ENCODE results near the gene LAIR2.
"Not testable (repeated sequence)": the region's sequence is repeated elsewhere in the genome, so short reads cannot be mapped to it uniquely, and the experiment has no call there.

LAIR2 gene

DNA sequence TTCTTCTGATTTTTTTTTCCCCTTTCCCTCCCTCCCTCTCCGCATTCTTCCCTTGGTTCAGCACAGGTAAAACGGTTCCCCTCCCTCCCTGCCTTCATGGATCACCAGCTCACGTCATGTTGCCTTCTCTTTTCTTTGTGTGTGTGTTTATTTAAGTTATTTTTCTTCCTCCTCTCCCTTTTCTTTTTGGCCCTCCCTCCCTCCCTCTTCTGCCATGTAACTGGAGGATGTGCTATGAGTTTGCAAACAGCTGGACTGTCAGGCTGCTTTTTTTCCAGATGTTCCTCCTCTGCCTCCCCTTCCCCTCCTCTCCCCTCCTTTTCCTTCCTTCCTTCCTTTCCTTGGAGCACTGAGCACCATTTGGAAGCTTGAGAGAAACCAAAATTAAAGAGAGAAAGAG, 41.0 kb upstream of the LAIR2 start:
- DNase-seq (ENCODE audit: insufficient read length, low spot score) (no peak), FAIRE-seq (no peak)
- TF ChIP-seq POLR2A (IDR thresholded peaks at IDR 0.05; ENCODE audit: low read depth, low read length) = no peak

- no peak for TF ChIP-seq POLR2A (IDR thresholded peaks at IDR 0.05; ENCODE audit: low read depth, low read length)
- DNase-seq (ENCODE audit: insufficient read length, low spot score) = no peak
- no peak for FAIRE-seq
Measured at GRCh38 chr19:54462047-54462654, 40.5 kb upstream of the LAIR2 start.

DNA sequence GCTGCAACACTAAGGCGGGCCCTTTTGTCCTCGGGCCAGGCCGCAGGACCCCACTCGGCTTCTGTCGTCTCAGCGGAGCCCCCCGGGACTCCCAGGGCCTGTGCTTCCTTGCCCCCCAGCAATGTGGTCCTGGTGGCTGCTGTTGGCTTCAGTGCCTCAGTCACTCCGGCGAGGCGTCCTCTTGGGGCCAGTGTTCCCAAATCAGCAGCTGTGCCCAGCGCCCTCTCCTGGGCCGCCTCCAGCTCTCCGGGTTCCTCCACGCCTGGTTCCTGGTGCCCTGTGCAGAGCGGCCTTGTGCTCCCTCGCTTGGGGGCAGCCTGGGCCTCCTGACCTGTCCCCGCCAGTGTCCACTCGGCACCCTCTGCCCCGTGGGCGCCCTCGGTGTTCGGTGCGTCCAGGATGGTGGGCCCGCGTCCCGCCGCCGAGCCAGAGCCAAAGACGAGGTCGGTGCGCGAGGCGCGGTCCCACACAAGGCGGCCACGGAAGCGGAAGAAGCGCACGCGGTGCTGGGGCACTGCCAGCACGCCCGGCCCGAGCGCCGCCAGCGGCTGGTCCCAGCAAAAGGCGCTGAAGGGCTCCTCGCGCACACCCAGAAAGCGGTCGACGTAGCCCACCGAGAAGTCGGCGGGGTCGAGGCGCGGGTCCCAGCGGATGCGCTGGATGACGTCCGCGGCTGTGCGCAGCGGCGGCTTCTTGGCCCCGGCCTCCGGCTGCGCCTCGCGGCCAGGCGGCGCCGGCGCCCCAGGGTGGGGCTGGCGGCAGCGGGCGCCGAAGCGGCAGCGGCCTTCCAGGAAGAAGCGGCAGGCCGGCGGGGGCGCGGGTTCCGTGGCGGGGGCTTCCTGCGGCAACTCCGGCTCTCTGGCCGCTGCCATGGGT, 39.7 kb upstream of the LAIR2 start:
- no peak for TF ChIP-seq POLR2A (IDR thresholded peaks at IDR 0.05; ENCODE audit: low read depth, low read length)
- no peak for FAIRE-seq
- DNase-seq (ENCODE audit: insufficient read length, low spot score) = no peak

DNA sequence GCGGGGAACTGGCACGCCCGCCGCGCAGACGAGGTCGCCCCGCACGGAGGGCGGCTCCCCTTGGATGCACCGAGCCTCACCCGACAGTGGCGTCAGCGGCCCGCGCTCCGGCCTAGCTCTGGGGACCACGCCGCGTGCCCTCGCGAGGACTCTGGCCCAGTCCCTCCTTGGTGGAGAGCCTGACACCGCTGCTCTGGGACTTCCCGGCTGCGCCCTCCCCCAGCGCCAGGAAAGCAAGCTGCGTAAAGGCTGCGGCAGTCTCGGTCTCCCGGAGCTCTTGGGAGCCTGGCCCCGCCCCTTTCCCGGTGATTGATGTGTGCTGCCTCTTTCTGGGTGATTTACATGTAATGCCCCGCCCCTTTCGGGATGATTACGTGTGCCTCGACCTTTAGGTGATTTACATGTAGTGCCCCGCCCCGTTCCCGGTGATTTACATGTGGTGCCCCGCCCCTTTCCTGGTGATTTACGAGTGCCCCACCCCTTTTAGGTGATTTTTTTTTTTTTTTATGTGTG, 39.0 kb upstream of the LAIR2 start, which contains the start of gene LENG9:
Gene LENG9, minus strand, starts transcription at position 248 of the 513 bp plus-strand sequence. CDS start 252 bp downstream, outside the sequence.
- FAIRE-seq = no peak
- TF ChIP-seq POLR2A (IDR thresholded peaks at IDR 0.05; ENCODE audit: low read depth, low read length) = no peak; the same call in 1 of the 2 replicates
- peak; percentile 93 for DNase-seq (ENCODE audit: insufficient read length, low spot score)

DNA sequence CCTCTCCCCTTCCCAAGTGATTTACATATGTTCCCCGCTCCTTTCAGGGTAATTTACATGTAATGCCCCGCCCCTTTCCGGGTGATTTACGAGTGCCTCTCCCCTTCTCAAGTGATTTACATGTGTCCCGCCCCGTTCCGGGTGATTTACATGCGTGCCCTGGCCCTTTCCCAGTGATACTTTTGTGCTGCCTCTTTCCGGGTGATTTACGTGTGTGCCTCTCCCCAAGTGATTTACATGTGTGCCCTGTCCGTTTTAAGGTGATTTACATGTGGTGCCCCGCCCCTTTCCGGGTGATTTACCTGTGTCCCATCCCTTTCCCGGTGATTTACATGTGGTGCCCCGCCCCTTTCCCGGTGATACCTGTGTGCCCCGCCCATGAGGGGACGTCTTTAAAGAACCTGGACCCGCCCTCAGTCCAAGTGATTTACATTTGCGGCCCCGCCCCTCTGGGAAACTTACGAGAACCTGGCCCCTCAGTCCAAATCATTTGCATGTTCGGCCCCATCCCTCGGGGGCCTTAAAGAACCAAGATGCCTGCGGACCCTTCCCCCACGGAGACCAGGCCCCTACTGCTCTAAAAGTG, 38.5 kb upstream of the LAIR2 start:
- peak; percentile 94 for DNase-seq (ENCODE audit: insufficient read length, low spot score)
- peak; percentile 6 for FAIRE-seq
- TF ChIP-seq POLR2A (IDR thresholded peaks at IDR 0.05; ENCODE audit: low read depth, low read length) = no peak

DNA sequence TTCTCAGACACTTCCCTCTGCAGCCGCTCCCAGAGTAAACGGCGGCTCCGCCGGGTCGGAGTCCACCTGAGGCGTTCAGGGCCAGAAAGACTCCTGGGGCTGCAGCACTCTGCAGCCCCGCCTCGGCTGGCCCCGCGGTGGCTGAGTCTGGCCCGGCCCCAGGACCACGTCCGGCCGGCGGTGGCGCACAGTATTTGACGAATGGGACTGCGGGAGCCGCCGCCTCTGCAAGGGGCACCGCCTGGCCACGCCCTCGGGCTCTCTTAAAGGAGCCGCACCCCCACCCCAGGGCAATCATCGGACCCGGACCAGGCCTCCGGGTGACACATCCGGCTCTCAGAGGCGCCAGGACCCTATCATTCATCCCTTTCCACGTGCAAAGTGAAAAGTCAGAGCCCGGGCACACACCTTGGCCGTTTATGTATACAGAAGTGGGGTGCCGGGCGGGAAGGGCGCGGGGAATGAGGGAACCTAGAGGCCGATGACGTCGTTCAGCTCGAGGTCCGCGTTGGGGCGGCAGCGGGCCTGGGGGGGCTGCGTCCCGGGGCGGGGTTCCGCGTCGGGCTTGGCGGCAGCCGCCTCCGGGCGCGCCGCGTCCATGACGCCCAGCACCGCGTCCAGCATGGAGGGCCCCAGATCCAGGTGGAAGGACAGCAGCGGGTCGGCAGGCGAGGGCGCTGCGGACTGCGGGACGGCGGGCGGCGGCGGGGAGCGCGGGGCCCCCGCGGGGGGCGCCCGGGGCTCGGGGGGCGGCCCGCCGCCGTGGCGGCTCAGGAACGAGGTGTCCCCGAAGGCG, 37.8 kb upstream of the LAIR2 start:
- peak; percentile 61 for TF ChIP-seq POLR2A (IDR thresholded peaks at IDR 0.05; ENCODE audit: low read depth, low read length)
- FAIRE-seq (no peak), DNase-seq (ENCODE audit: insufficient read length, low spot score) (peak; percentile 100)

DNA sequence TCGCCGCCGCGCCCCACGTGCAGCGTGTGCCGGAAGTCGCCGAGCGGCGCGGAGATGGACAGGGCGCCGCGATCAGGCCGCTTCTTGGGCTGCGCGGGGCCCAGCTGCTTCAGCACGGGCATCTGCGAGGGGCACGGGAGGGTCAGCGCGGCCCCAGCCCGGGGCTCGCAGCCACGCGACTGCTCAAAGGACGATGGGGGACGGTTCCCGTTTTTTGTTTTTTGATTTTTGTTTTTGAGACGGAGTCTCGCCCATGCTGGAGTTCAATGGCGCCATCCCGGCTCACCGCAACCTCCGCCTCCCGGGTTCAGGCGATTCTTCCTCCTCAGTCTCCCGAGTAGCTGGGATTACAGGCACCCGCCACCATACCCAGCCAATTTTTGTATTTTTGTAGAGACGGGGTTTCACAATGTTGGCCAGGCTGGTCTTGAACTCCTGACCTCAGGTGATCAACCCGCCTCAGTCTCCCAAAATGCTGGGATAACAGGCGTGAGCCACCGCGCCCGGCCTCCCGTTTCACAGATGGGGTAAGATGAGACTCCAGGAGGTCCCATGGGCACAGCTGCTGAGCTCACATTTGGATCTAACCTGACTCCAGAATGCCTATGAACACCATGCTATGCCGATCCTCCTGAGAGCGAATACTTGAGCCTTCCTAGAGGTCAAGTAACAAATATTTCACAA, 37.1 kb upstream of the LAIR2 start:
- FAIRE-seq (no peak), DNase-seq (ENCODE audit: insufficient read length, low spot score) (no peak)
- TF ChIP-seq POLR2A (IDR thresholded peaks at IDR 0.05; ENCODE audit: low read depth, low read length) = no peak

- not testable (repeated sequence) for DNase-seq (ENCODE audit: insufficient read length, low spot score); FAIRE-seq
Measured at GRCh38 chr19:54466110-54466480, 36.5 kb upstream of the LAIR2 start.

- no peak for DNase-seq (ENCODE audit: insufficient read length, low spot score)
- no peak for FAIRE-seq
- TF ChIP-seq POLR2A (IDR thresholded peaks at IDR 0.05; ENCODE audit: low read depth, low read length) = no peak
Measured at GRCh38 chr19:54469496-54469934, 33.1 kb upstream of the LAIR2 start.

DNA sequence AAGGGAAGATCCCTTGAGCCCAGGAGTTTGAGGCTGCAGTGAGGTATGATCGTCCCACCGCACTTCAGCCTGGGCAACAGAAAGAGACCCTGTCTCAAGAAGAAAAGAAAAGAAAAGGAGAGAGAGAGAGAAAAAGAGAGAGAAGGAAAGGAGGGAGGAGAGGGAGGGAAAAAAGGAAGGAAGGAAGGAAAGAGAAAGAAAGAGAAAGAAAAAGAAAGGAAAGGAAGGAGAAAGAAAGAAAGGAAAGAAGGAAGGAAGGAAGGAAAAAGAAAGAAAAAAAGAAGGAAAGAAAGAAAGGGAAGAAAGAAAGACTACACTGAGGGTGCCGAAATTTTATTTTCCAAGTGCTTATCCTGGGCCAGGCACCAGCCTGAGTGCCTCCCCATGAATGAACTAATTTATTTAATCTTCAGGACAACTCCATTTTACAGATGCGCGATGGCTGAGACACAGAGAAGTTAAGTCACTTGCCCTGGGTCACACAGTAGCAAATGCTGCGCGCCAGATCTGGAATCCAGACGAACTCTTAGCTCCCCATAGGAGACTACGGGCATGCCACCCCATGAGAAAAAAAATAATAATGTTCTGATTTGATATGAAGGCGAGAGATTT, 32.2 kb upstream of the LAIR2 start:
- DNase-seq (ENCODE audit: insufficient read length, low spot score) = no peak
- no peak for FAIRE-seq
- no peak for TF ChIP-seq POLR2A (IDR thresholded peaks at IDR 0.05; ENCODE audit: low read depth, low read length)

DNA sequence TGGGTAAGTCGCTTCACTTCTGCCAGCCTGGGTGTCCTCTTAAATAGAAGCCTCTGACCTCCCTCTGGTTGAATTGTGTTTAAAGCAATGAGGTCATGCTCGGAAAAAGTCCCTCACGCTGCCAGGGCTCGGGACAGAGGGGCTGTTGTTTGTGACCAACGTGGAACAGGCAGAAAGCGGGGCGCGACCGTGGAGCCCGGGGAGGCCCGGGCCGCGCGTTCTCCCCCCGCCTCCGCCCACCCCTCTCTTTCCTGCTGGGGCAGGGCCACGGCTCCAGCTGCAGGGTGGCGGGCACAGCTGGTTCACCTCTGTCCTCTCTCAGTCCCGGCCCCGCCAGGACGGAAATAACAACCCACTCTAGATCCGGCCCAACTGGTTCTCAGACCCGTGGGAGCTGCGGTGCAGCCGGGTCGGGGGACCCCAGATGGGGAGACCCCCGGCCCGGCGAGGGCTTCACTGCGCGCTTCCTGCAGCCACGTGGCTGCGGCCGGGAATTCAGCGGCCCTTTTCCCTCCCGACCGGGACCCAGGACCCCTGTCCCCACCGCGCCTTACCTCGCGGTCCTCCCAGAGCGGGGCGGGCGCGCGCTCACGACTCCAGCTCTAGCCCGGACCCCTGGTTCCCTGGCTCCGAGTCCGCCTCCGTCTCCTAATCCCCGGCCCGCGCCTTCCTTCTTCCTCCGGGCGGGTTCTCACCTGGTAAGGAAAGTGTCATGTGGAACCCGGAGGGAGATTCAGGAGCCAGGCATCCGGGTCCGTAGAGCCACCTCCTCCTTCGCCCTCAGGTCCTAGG, 31.4 kb upstream of the LAIR2 start:
- FAIRE-seq (no peak), DNase-seq (ENCODE audit: insufficient read length, low spot score) (peak; percentile 23)
- no peak for TF ChIP-seq POLR2A (IDR thresholded peaks at IDR 0.05; ENCODE audit: low read depth, low read length)

All from H54 (cell line).